Measurements from ENCODE around the gene SLC39A11.
A peak's percentile ranks its signal among the peaks of the same experiment; 100 is the strongest.

The SLC39A11 gene

GRCh38 chr17:73039282-73039681, 53.2 kb downstream of the SLC39A11 start:
- no peak for FAIRE-seq

DNA sequence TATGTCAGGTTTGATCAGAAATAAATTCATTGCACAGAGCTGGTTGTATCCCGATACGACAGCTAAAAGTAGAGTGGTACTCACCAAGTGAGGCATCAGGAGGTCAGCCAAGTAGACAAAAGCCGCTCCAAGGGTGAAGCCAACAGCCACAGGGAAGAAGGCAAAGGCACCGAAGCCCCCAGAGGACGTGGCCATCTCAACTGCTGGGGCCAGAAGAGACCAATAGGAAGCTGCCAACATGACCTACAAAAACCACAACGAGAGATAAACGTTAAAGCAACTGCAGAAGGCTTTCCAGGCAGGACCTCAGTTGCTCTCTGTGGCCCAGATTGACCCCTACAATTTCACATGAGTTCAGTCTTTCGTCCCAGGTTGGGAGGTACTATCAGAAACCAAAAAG, 61.0 kb downstream of the SLC39A11 start:
- no peak for FAIRE-seq

DNA sequence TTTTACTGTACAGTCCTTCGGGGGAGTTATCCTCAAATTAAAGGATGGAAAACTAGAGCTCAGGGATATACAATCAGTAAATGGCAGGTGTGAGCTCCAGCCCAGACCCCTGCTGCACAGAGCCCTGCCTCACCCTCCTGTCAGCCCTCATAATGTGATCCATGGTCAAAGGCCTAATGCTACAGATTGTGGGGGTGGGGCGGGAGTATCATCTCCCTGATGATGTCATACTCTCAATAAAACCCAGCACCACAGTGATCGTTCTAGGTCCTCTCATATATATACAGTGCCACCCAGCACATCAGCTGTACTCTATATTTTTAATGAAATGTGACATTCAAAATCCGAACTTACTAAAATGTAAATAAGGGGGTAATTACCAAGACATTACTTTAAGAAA, 61.5 kb downstream of the SLC39A11 start:
- FAIRE-seq = no peak

- FAIRE-seq = no peak
Measured at GRCh38 chr17:73030501-73030921, 62.0 kb downstream of the SLC39A11 start.

- no peak for FAIRE-seq
Measured at GRCh38 chr17:73029991-73030390, 62.5 kb downstream of the SLC39A11 start.

- FAIRE-seq = no peak
Measured at GRCh38 chr17:73029021-73029420, 63.5 kb downstream of the SLC39A11 start.

GRCh38 chr17:73028299-73028755, 64.2 kb downstream of the SLC39A11 start:
- FAIRE-seq = no peak

GRCh38 chr17:73027130-73027741, 65.3 kb downstream of the SLC39A11 start:
- FAIRE-seq = no peak

GRCh38 chr17:73025041-73025560, 67.4 kb downstream of the SLC39A11 start:
- no peak for FAIRE-seq

- no peak for FAIRE-seq
Measured at GRCh38 chr17:73023759-73024158, 68.7 kb downstream of the SLC39A11 start.

- no peak for FAIRE-seq
Measured at GRCh38 chr17:73022694-73023093, 69.8 kb downstream of the SLC39A11 start.

DNA sequence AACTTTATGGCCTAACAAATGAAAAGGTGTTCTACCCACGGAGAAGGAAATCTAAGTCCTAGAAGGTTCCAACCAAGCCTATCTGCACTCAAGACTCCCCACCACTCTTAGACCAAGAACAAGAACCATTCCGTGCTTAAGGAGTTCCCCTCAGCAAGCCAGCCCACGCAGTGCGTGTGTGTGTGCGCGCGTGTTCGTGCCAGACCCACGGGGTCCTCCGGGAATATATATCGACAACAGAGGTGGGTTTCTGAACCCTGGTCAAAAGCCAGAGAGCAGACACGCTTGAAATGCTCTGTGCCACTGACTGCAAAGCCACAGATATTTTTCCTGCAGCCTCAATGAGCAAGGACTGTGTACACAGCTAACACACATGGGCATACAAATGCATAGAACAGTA, 70.7 kb downstream of the SLC39A11 start:
- no peak for FAIRE-seq

DNA sequence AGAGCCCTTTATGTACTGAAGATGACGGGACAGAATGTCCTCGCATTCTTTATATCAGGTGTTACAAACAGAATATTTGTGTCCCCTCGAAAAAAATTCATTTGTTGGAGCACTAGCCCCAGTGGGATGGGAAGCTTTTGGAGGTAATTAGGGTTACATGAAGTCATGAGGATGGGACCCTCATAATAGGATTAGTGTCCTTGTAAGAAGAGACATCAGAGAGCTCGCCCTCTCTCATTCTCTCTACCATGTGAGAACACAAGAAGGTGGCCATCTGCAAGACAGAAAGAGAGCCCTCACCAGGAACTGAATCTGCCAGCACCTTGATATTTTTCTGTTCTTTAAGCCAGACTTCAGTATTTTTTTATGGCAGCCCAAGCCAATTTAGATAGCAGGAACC, 72.4 kb downstream of the SLC39A11 start:
- no peak for FAIRE-seq

GRCh38 chr17:73018599-73018998, 73.9 kb downstream of the SLC39A11 start:
- FAIRE-seq = no peak

- no peak for FAIRE-seq
Measured at GRCh38 chr17:73017658-73018057, 74.8 kb downstream of the SLC39A11 start.

GRCh38 chr17:73015722-73016276, 76.7 kb downstream of the SLC39A11 start:
- FAIRE-seq = no peak

DNA sequence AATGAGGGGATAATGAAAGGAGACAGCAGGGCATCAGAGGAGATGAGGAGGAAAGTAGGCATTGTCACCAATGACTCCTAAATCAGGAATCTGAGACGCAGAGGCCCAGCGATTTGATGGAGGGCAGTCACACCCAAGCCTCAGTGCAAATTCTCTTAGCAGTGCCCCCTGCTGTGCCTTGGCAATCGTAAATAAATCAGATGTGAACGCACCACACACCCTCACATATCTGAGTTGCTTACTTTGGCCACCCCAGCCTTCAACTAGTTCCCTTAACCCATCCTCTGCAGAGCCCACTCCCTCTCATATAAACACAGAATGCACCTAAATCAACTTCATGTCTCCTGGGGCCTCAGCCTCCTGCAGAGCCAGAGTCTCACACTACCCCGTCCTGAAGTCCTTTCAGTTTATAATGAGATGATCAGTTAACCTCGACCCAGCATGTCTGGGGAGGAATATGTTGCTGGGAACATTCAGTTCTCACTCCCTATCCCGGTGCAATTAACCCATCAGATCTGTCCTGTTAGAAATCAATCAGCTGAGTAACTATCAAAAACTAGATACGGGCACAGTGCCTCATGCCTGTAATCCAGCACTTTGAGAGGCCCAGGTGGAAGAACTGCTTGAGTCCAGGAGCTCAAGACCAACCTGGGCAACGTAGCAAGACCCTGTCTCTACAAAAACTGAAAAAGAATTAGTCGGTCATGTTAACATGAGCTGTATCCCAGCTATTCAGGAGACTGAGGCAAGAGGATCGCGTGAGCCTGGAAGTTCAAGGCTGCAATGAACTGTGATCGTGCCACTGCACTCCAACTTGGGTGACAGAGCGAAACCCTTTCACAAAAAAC, 78.4 kb downstream of the SLC39A11 start:
- FAIRE-seq = no peak

DNA sequence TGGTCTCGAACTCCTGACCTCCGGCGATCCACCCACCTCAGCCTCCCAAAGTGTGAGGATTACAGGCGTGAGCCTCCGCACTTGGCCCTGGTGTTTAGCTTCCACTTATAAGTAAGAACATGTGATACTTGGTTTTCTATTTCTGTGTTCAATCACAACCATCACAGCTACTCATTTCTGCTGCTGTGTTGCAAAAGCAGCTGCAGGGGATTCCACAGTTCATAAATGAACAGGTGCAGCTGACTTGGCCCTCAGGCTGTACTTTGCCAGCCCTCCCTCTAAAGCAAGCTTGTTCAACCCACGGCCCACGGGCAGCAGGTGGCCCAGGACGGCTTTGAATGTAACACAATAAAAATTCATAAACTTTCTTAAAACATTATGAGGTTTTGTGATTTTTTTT, 79.2 kb downstream of the SLC39A11 start:
- no peak for FAIRE-seq

DNA sequence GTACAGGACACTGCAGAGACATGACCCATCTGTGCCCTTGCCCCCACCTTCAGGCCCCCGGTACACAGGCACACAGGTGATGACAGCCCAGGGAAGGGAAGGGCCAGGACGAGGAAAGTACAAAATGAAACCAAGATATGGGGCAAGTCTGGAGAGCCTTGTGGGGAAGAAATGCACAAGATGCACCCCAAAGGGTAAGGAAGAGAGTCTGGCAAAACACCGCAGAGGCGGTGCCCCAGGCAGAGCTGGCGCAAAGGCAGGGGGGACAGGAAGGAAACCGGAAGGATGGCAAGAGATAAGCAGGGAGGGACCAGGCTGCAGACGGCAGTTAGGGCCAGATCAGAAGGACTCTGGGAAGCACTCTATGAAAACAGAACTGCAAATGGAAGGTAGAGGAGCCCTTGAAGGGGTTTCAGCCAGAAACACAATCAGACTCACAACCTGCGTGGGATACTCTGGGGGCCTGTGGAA, 81.4 kb downstream of the SLC39A11 start:
- no peak for FAIRE-seq

DNA sequence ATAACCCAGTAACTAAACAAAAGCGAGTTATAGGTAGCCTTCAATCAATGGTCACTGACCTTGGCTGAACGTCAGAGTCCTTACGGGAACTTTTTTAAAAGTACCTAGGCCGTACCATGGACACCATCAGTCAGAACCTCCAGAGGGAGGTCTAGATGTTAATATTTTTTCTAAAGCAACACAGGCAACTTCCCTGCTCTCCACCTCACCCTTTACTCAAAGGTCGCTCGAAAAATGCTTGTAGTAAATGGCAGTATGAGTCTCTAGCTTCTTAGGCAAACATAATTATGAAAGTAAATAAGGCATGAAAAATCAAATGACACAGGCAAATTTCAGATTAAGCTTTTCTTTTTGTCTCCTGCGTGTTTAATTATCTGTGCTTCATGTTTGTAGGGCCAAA, 82.1 kb downstream of the SLC39A11 start:
- peak; percentile 41 for FAIRE-seq

GRCh38 chr17:73007407-73007806, 85.1 kb downstream of the SLC39A11 start:
- FAIRE-seq = no peak

DNA sequence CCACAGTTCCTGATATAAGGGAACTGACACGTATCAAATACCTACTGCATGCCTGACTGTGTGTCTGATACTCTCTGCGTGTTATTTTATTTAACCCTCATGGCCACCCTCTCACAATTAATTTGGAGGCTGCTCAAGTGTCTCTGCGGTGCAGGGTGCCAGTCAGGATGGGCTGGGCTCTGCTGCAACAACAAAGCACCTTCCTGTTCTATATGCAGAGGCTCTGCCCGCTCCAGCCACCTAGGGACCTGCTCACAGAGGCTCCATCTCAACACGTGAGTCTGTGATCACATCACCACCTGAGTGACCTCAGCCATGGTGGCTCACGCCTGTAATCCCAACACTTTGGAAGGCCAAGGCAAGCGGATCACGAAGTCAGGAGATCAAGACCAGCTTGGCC, 87.1 kb downstream of the SLC39A11 start:
- FAIRE-seq = no peak

DNA sequence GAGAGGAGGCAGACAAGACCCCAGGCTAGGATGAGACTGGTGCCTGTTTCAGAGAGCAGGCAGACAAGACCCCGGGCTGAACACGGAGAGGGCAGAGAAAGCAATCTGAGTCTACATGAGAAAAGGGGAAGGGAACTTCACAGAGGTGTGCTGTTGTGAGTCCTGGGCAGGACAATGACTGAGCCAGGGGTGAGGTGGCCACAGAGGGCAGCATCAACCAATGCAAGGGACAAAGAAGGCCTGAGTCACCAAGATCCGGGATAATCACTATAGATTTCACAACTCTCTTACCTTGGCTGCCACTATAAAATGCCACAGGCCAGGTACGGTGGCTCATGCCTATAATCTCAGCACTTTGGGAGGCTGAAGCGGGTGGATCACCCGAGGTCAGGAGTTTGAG, 89.0 kb downstream of the SLC39A11 start:
- no peak for FAIRE-seq

- no peak for FAIRE-seq
Measured at GRCh38 chr17:73000832-73001231, 91.7 kb downstream of the SLC39A11 start.

Measured in A204.1 (cell line).